ENCODE results near the gene ADAM12. TPM values are rescaled to one million over a fixed set of nuclear protein-coding genes. Genes with fewer than 3 reads are reported as not detected.

ADAM12 gene, protein sequence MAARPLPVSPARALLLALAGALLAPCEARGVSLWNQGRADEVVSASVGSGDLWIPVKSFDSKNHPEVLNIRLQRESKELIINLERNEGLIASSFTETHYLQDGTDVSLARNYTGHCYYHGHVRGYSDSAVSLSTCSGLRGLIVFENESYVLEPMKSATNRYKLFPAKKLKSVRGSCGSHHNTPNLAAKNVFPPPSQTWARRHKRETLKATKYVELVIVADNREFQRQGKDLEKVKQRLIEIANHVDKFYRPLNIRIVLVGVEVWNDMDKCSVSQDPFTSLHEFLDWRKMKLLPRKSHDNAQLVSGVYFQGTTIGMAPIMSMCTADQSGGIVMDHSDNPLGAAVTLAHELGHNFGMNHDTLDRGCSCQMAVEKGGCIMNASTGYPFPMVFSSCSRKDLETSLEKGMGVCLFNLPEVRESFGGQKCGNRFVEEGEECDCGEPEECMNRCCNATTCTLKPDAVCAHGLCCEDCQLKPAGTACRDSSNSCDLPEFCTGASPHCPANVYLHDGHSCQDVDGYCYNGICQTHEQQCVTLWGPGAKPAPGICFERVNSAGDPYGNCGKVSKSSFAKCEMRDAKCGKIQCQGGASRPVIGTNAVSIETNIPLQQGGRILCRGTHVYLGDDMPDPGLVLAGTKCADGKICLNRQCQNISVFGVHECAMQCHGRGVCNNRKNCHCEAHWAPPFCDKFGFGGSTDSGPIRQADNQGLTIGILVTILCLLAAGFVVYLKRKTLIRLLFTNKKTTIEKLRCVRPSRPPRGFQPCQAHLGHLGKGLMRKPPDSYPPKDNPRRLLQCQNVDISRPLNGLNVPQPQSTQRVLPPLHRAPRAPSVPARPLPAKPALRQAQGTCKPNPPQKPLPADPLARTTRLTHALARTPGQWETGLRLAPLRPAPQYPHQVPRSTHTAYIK
- polyA plus RNA-seq = 1 to 10 TPM; 1.0 to 9.2 (median 1.5) TPM

DNA sequence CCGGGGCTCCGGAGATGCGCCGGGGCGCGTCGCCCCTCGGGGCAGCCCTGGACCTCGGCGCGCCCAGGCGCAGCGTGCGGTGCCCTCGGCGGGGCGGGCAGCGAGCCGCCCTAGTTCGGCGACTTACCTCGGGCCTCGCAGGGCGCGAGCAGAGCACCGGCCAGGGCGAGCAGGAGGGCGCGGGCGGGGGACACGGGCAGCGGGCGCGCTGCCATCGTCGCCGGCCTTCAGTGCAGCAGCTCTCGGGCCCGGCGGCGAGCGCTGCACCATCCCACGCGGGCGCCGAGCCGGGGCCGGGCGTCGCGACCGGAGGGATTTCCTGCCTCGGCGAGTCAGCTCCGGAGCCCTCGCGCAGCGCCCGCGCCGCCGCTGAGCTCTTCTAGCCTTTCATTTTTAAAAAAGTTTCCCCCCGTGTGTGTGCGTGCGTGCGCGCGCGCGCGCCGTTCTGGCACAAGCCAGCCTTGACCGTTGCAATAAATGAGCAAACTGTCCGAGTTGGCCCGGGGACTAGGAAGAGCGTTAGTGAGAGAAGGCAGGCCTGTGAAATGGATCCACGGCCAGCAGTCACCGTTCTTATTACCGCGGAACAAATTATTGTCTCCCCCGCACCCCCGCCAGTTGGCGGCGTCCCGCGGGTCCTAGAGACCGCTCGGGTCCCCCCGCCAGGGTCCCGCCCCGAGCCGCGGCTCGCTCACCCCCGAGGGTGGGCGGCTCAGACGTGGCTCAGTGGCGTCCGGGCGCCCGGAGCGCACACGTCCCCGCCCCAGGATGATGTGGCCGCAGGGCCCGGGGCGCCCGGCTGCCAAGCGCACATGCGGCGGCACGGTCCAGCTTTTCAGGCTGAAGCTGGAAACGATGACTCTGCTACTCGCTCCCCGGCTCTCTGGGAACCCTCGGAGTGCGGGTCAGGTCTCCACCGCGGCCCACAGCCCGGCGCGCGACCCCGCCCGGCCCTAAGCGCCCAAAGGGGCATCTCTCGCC lies at the start of gene ADAM12:
ADAM12 (minus strand) TSS at position 547 of the 981 bp plus-strand sequence; CDS start at position 215, 332 bp downstream.
- 5 to 6% (median 6%) methylated on average over 75 to 127 of the region's 127 CpGs for WGBS, 3 donors
- no peak within 1 kb of the TSS for H3K27ac ChIP-seq (ENCODE audit: low read depth, low read length)

DNA sequence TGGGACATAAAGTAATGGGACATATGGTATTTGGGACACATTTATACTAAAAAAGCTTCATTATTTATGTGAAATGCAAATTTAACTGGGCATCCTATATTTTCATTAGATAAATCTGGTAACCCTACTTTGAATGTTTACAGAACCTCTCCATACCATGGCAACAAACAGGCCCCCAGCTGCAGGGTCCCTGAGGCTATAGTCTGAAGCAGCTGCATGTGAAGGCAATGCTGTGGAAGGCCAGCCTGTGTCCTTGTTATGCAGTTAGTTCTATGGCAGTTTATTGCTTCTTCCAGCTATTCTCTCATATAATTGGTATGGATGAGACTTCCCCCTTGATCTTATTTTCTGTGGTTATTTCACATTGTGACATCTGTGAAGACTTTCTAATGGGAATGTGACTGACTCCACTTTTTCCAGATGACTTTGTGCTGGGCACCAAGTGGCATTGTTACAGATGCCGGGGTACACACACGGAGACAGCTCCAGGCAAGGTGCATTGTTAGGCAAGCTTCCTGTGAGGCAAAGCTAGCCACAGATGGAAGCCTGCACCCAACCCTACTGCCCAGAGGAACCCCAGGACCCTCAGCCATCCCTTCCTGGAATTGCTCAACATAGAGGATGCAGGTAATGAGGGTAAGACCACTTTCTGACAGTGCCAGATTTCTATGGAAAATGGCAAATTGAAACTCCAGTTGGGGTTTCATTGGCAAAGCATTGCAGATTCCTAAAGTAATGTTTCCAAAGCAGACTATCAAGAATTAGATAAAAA lies 49.5 kb upstream of the ADAM12 start:
- H3K27ac ChIP-seq (ENCODE audit: low read depth, low read length) = no peak overlapping the region
- 64 to 84% (median 73%) methylated on average over 2 of the region's 2 CpGs for WGBS, 3 donors

DNA sequence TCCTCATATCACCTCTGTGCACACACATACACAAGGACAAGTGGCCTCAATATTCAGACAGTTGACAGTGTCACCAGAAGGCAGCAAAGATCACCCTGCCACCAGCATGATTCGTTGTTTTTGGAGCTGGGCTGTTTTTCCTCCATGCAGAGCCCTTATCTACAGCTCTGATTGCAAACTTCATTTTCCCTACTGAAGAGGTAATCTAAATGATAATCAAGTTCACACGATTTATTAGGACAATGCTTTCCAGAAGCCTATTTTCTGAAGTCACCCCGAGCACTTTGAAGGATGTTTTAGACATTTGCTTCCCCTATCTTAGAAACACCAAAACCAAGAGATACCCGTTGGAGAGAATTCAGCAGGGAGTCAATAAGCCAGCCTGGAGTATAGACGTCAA lies 46.0 kb upstream of the ADAM12 start:
- 23 to 74% (median 66%) methylated on average over 5 of the region's 5 CpGs for WGBS, 3 donors
- no peak overlapping the region for H3K27ac ChIP-seq (ENCODE audit: low read depth, low read length)

DNA sequence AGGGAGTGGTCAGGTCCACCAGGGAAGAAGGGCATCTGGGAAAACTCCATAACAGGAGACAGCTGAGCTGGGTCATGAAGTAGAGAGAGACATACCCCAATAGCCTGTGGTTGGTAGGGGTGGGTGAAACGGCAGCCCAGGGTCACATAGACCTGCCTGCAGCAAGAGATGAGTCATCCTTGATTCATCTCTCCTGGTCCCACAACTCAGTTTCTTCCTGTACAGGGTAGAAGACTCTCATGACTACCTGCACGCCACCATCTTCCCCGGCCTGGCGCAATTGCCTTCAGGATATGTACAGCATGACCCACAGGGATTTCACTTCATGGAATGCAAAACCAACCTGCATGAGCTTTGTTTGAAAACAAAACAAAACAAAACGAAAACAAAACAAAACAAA lies 45.1 kb upstream of the ADAM12 start:
- 70 to 82% (median 74%) methylated on average over 5 of the region's 5 CpGs for whole genome bisulfite sequencing, 3 donors
- H3K27ac ChIP-seq (ENCODE audit: low read depth, low read length) = no peak overlapping the region

DNA sequence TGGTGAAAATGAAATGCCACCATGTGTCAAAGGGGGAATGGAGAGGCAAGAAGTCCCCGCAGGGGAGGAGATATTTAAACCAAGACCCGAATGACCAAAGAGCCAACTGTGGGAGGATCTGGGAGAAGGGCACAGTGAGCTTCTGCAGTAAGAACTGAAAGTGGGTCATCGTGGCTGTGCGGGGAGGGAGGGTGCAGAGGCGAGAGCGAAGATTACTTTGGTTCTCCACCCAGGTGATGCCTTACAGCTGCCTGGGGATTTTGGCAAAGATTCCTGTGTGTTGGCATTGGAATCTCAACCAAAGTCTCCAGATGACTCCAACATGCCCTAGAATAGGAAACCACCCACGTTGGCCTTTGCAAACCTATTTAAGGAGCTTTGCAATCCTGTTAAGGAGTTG lies 44.2 kb upstream of the ADAM12 start:
- no peak overlapping the region for H3K27ac ChIP-seq (ENCODE audit: low read depth, low read length)
- WGBS, 3 donors = 82 to 91% (median 84%) methylated on average over 7 of the region's 7 CpGs

DNA sequence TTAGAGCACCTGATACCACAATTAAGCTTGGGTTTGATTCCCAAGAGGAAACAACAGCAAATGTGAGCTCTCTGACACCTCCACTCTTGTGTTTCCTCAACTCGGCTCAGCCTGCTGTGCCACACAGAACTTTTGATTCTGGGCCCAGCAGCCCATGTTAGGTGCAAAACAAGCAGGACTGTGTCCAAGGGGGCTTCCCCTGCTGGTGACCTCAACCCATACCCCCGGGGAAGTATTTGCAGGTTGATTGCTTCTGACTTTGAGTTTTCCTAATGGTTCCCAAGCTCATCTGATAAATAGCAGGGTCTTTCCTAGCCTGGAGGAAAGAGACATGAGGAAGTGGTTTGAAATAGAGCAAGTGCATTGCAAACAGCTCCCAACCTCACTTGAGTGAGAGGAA lies 43.5 kb upstream of the ADAM12 start:
- H3K27ac ChIP-seq (ENCODE audit: low read depth, low read length) = no peak overlapping the region
- 66 to 81% (median 68%) methylated on average over 2 of the region's 2 CpGs for WGBS, 3 donors

DNA sequence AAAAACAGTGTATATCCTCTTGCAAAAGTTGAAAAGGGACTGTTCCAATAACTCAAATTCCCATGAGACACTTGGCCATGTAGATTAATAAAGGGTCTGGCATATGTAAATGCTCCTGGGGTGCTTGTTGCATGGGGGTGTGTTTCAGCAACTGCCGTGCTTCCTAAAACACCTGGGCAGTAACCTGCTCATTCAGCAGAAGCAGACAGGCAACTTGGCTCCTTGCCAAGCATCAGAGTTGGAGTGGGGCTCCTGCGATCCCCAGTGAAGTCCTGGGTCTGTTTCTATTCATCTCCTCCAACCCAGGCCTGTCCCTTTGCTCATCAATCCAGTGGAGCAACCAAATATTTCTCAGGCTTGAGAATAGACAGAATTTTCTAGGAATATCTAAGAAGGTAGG lies 42.2 kb upstream of the ADAM12 start:
- no peak overlapping the region for H3K27ac ChIP-seq (ENCODE audit: low read depth, low read length)
- WGBS, 3 donors = 62 to 85% (median 79%) methylated on average over 2 of the region's 2 CpGs

DNA sequence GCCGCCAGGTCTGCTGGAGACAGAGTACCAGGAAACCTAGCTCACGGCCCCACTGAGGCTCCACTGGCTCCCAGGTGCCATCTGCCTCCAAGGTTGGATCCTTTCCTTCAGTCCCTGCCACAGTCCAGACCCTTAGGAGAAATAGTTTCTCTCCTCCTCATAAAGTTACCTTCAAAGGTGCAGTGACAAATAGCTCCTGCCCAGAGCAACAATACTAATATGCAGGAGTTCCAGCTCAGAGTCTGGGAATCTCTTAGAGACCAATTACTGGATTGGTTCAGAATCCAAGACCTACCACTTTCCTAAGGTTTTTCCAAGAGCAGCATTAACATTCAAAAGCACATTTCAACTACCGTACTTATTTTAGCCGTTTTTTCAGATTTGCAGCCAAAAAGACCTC lies 41.0 kb upstream of the ADAM12 start:
- WGBS, 3 donors = 77 to 92% (median 91%) methylated on average over 4 of the region's 4 CpGs
- H3K27ac ChIP-seq (ENCODE audit: low read depth, low read length) = no peak overlapping the region

DNA sequence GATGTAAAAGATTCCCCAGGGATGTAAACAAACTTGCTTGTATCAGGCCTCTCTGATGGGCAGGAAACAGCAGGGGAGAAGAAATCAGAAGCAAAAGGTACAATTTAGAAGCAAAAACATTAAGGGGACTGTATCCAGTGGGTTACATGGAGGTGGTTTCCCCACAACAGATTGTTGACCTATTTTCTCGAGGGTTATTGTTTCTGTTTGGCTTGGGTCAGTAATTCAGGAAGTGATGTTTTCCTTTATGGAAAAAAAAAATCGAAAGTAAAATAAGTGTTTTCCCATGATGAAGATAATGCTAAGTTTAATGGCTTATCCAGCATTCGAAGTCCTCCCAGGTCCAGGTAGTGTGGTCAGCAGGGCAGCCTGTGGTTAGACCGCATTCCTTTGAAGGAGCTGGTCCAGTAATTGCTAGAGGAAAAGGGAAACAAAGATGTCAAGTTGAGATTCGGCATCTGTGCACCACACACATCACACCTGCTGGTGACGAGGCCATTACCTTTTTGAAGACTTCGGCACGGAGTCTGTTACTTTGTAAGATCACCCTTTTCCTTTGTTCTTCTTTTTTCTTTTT lies 37.3 kb upstream of the ADAM12 start:
- 32 to 60% (median 44%) methylated on average over 8 of the region's 8 CpGs for WGBS, 3 donors
- no peak overlapping the region for H3K27ac ChIP-seq (ENCODE audit: low read depth, low read length)

DNA sequence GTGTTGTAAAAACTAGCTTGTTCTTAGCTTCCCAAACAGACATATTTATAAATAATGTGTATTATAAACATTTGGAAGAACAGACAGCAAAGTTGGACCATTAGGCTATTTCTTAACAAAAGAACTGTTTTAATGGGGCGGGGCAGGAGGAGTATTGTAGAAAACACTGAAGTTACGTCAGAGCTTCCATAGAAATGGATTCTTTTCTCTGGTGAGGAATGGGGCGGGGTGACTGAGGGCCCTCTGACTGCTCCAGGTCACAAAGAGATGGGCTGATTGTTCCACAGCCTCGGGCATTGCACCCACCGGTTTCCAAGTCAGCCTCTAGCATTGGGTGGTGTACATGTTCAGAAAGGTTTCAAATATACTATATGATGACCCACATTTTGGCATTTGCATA lies 36.8 kb upstream of the ADAM12 start:
- WGBS, 3 donors = 77 to 87% (median 84%) methylated on average over 5 of the region's 5 CpGs
- H3K27ac ChIP-seq (ENCODE audit: low read depth, low read length) = no peak overlapping the region

DNA sequence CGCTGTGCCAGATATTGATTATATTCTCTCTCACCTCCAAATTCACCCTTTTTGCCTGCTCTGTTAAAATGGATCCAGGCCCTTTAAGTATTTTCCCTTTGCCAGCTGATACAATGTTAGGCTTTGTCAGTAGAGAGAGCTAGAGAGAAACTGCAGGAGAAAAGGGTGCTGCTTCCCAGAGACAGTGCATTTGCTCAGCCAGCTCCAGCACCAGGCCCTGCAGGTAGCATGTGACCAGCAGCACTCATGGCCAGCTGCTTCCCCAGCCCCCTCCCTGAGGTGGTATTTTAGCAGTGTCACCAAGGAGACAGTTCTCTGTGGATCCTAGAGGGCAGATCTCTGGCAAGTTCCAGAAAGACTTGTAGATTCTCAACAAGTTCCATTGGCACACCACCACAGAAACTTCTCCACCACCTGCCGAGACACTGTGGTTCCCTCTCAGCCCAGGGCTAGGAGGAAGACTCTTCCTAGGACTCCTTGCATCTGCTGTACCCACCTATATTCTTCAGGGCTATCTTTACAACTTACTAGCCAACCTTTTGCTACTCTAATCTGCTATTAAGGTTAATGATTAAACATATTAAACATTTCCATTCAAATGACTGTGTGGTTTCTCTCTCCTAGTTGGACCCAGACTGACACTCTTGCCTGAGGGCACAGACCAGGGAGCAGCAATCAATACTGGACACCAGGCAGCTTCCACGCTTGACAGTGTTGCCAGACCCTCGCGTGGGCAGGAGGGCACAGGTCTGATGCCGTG lies 35.6 kb upstream of the ADAM12 start:
- WGBS, 3 donors = 75 to 89% (median 83%) methylated on average over 6 of the region's 6 CpGs
- H3K27ac ChIP-seq (ENCODE audit: low read depth, low read length) = no peak overlapping the region

DNA sequence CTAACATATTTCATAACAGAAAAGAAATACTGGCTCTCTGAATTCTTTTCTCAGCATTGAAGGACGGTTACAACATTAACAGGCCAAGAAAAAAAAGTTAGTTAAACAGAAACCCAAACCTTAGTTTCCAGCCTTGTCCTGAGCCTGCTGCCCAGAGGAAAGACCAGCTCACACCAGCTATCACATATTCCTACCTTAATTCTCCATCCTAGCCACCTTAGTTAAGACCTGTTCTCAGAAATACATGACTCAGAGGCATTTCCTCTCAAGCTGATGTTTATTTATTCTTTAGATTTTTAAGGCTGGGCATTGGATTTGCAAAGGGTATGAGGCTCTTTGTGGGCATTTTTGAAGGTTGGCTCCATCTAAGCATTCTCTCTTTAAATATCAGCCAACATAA lies 34.3 kb upstream of the ADAM12 start:
- H3K27ac ChIP-seq (ENCODE audit: low read depth, low read length) = no peak overlapping the region
- WGBS, 3 donors = 49 to 83% (median 79%) methylated on average over 1 of the region's 1 CpG

DNA sequence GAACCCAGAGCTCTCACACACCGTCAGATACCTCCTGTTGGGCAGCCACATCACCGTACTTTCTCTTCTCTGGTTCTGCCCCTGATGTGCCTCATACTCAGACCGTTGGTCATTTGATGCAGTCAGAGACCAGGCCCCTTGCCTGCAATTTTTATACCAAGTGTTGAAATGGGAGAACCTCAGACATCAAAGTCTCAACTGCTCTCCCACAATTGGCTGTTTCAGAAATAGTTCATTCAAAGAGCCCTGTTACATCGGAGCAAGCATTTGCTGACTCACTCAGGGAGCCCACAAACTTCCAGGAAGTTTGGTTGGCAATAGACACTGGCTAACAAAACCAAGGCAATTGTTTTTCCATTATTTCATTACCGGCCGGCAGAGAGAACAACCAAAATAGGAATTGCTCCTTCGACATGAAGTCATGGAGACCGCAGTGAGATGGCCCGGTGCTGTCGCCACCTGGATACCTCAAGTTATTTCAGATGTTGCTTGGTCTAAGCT lies 33.5 kb upstream of the ADAM12 start:
- WGBS, 3 donors = 50 to 71% (median 62%) methylated on average over 10 of the region's 10 CpGs
- no peak overlapping the region for H3K27ac ChIP-seq (ENCODE audit: low read depth, low read length)

DNA sequence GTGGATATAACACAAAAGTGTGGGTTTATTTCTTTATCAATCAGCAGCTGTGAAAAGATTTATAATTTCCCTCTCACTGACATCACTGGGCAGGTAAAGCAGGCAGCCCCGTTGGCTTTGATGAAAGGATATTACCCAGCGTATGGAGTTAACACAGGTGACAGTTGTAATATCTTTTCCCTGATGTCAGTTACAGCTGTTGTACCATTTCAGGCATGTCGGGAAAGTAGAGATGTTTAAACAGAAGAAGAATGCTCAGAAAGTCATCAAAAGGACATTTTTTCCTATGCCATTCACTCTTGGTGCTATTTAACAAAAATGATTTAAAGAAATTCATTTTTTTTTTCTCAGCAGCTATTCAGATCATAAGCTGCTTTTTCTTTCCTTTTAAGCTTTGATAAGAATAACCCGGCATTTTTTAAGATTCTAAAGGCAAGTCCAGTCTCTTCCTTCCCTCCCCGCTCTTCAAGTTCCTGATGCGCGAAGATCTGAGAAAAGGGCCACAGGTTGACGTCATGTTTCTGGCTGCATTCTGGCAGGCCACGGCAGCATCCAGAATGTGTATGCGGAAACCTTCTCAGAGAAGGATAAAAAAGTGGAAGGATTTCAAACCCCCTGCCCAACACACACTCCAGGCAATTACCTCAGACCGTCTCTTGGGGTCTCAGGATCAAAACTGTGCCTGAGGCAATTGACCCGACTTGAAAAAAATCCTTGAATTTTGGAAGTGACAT lies 32.5 kb upstream of the ADAM12 start:
- WGBS, 3 donors = 63 to 72% (median 65%) methylated on average over 12 of the region's 12 CpGs

DNA sequence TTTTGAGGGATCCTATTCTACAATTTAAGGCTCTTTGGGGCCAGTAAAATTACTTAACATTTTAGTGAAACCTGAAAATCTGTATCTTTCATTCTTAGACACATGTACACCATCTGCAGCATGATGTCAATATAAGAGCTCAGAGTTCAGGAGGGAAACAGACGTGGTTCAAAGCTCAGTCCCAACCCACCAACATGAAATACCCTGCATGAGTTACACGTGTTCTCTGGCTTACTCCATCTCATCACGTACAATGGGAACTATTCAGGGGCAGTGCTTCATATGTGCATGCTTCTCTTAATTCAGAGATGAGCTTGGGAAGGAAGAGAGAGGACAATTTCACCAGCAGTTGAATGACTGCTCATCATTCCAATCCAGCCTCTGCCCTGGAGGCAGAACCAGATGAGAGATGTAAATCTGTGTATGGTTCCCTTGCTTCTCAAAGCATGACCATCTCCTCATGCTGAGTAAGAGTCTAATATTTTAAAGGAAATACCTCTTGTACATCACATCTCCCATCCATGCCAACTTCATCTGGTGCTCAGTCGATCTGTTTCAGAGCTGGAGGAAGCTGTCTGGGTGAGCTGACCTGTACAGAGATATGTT lies 29.0 kb upstream of the ADAM12 start:
- H3K27ac ChIP-seq (ENCODE audit: low read depth, low read length) = no peak overlapping the region
- 71 to 84% (median 83%) methylated on average over 4 of the region's 4 CpGs for WGBS, 3 donors

More for the DNA sequence above, 32.5 kb upstream of the ADAM12 start:
- H3K27ac ChIP-seq (ENCODE audit: low read depth, low read length) = no peak overlapping the region

All from adipose tissue (tissue), 3 donors.